GM20000 (cell line): ENCODE results near the gene NAV1.

Experiments used
- DNase-seq: peaks from one replicate; pipeline ENCODE4 v3.0.0; 2012; ENCODE audit warnings: low spot score
- CTCF ChIP-seq: IDR thresholded peaks from 2 replicates; pipeline ENCODE4 v1.5.1; 2012; ENCODE audit warnings: mild to moderate bottlenecking, control low read depth; ENCODE audit errors: extremely low read depth, missing control alignments

The NAV1 gene

GRCh38 chr1:201584471-201585092 is 45.7 kb downstream of the NAV1 start:
- no peak for DNase-seq

GRCh38 chr1:201585093-201585483 is 46.2 kb downstream of the NAV1 start:
- no peak for TF ChIP-seq CTCF
- DNase-seq = no peak

More at GRCh38 chr1:201584471-201585092, 45.7 kb downstream of the NAV1 start:
- no peak for TF ChIP-seq CTCF

GRCh38 chr1:201585901-201586300 is 47.0 kb downstream of the NAV1 start:
- no peak for DNase-seq
- no peak for TF ChIP-seq CTCF

GRCh38 chr1:201586806-201587205 is 47.9 kb downstream of the NAV1 start:
- TF ChIP-seq CTCF = no peak
- no peak for DNase-seq

GRCh38 chr1:201587729-201588128 is 48.8 kb downstream of the NAV1 start:
- no peak for DNase-seq
- no peak for TF ChIP-seq CTCF
